COLO668 (cell line): Measurements from ENCODE around the gene FZR1.

Source experiments
- DNase-seq: peaks from one replicate; lab custom pipeline; 2025; ENCODE audit not compliant: unreplicated experiment; lab: John Stamatoyannopoulos, UW

FZR1 gene

DNA sequence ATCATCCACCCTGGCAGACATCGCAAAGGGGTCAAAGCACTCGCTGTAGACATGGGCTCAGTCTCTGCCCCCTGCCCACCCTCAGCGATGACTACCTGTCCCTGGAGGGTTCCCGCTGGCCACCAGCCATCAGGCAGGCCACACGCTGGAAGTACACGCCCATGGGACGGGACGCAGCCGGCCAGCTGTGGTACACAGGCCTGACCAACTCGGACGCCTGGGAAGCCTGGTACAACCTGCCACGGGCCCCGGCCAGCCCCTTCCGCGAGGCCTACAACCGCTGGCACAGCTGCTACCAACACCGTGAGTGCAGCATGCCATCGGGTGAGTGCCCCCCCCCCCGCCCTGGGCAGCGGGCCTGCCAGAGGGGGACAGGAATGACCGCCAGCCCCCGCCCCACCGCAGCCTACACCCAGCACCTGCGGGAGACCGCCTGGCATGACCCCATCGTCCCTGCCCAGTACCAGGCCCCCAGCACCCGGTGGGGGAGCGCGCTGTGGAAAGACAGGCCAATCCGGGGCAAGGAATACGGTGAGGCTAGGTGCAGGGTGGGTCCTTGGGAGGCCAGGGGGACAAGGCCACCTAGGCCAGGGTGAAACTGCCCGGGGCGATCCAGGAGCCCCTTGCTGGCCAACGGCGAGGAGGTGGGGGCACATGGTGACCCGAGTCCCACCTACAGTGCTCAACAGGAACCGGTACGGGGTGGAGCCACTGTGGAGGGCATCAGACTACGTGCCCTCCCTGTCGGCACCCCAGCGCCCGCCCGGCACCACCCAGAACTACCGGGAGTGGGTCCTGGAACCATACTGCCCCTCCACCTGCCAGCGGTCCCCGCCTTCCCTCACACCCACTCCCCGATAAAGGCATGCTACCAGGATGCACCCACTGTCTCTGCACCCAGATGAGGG, 37.3 kb downstream of the FZR1 start:
- no peak for DNase-seq

DNA sequence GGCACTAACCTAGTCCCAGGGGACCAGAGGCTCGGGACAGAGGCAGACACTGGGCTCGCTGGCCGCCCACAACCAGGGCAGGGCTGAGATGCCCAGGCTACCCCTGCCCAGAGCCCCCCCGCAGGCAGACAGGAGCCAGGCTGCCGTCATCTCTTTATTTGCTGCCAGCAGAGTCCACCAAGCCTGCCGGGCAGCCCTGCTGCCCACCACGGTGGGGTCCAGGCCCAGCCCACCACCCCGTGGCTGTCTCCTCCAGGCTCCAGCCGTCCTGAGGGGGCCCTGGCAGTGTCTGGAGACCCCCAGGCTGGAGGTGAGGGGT, 37.9 kb downstream of the FZR1 start:
- no peak for DNase-seq

DNA sequence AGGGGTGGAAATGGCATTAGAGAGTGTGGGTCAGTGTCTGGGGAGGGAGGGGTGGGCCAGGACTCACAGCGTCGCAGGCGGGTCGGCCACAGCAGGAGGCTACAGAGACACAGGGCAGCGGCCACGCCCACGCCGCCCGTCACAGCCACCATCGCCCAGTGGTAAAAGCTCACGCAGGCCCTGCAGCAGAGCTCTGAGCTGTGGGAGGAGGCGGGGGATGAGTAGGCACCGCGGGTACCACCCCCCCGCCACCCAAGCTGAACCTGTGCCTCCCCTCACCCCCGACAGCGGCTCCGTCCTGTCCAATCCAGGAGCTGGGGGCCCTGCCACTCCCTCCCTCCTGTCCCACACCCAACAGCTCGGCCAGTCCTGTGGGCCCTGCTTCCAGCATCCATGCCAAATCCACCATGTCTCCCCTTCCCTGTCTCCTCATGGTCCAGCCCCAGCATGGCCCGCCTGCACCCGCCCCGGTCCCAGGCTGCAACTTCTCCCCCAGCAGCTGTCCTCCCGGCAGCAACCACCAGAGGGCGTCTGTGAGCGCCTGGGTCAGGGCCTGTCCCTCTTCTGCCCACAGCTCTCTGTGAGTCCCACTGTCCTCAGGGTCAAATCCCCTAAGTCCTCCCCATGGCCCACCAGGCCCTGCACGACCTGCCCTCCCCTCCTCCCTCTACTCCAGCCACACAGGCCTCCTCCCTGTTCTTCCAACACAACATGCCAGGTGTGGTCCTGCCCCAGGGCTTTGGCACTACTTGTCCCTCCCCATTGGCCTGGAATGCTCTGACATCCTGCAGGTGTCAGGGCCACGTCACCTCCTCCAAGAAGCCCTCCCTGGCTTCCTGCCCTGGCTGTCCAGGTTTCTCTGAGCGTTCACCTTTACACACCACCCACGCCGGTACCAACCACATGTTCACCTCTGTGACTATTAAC, 38.9 kb downstream of the FZR1 start:
- DNase-seq = peak; percentile 60

DNA sequence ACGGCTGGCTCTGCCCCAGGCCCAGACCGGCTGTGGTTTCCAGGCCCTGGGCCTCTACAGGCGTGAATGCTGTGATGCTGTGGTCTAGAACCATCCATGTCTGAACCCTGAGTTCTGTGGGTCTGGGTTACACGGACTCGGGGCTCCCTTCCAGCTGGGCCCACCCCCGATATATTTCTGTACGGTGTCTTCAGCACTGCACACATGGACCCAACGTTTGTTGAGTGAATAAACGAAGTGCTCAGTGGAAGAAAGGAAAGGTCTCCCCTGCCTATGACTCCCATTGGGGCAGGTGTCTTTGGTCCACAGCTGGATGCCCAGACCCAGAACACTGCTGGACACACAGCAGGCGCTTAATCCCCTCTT, 39.5 kb downstream of the FZR1 start:
- DNase-seq = no peak

GRCh38 chr19:3546119-3546518, 40.0 kb downstream of the FZR1 start:
- no peak for DNase-seq

DNA sequence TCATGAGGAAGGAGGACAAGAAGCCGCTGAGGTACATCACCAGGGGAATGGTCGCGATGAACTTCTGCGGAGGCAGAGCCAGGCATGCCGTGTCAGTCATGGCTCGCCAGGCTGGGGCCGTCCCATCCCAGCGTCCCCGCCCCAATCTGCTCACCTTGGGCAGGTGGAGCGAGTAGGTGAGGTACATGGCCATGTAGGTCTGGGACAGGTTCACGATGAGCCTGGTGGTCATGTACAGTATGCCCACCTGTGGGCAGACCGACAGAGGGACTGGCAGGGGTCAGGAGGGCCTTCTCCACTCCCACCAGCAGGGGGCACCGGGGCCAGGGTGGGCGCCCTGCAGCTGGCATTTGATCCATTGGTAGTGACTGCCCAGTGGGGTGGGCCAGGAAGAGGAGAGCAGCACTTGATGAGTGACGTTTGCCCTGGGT, 41.2 kb downstream of the FZR1 start:
- peak; percentile 36 for DNase-seq

DNA sequence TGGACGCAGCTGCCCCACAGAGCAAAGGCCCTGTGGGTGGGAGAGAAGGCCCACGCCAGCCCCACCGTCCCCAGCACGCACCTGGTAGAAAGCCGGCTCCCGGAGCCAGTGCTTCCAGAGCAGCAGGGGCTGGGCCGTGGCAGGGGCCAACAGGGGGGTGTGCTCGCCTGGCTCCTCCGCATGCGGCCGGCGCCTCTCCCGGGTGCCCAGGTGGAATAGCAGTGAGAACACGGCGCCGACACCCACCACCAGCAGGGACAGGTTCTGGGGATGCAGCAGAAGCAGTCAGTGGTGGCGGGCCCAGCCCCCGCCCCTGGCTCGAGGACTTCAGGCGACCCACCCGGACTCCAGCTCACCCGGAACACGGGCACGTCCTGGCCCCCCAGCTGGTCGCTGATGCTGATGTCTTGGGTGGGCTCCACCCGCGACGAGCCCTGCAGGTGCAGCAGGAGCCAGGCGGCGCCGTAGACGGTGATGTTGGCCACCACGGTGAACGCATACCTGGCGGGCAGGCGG, 41.7 kb downstream of the FZR1 start:
- no peak for DNase-seq

GRCh38 chr19:3548606-3549005, 42.5 kb downstream of the FZR1 start:
- no peak for DNase-seq

DNA sequence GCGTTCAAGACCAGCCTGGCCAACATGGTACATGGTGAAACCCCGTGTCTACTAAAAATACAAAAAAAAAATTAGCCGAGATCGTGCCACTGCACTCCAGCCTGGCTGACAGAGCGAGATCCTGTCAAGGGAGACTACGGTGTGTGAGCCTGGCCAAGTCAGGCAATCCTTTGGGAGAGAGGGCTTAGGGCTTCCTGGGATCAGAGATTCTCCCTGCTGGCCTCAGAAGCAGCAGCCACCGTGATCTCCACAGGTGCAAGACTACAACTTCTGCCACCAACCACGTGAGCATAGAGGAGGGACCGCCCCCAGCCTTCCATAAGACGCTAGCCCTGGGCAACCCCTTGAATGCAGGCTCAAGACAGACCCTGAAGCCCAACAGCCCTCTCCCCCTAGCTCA, 43.7 kb downstream of the FZR1 start:
- DNase-seq = no peak

- no peak for DNase-seq
These were observed 45.1 kb downstream of the FZR1 start for GRCh38 chr19:3550947-3551791.

DNA sequence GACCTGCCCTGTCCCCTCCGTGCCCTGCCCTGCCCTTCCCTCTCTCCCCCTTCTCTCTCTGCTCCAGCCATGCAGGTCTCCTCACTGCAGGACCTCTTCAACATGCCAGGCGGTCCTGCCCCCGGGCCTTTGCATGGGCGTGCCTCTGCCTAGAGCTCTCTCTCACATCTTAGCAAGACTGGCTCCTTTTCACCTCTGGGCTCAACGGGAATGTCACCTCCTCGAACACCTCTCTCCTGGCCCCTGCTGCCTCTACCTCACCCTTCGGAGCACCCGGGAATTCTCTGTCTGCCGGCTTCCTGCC, 45.6 kb downstream of the FZR1 start:
- no peak for DNase-seq

DNA sequence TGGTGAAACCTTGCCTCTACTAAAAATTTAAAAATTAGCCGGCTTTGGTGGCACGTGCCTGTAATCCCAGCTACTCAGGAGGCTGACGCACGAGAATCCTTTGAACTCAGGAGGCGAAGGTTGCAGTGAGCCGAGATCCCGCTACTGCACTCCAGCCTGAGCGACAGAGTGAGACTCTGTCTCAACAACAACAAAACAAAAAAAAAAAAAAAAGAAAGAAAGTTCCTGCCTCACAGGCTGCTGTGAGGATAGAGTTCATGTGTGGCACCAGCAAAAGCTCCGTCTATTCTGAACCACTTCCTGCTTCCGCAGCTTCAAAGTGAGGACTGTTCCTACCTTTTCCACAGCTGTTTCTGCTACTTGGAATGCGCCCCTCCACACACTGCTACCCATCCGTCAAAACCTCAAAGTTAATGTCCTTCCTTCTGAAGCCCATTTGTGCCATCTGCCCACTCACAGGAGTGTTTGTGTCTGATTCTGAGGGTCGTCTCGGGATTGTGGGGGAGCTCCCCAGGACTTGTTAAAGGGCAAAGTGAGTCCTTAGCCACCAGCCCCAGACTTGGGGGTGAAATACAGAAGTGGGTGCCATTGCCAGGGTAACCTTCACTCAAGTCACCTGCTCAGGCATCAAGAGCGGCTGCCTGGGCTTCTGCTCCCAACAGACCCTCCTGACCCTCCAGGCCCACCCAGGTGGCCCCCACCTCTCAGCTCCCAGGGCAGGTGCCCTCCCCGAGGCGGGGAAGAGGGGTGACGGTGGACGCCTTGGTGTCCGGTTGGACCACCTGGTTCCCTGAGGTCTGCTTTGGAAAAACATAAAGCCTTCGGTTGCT, 48.4 kb downstream of the FZR1 start:
- DNase-seq = no peak

- DNase-seq = no peak
These were observed 49.7 kb downstream of the FZR1 start for GRCh38 chr19:3555653-3556422.

GRCh38 chr19:3556423-3556977, 50.4 kb downstream of the FZR1 start:
- no peak for DNase-seq

GRCh38 chr19:3556978-3557460, 50.9 kb downstream of the FZR1 start:
- DNase-seq = peak; percentile 74

DNA sequence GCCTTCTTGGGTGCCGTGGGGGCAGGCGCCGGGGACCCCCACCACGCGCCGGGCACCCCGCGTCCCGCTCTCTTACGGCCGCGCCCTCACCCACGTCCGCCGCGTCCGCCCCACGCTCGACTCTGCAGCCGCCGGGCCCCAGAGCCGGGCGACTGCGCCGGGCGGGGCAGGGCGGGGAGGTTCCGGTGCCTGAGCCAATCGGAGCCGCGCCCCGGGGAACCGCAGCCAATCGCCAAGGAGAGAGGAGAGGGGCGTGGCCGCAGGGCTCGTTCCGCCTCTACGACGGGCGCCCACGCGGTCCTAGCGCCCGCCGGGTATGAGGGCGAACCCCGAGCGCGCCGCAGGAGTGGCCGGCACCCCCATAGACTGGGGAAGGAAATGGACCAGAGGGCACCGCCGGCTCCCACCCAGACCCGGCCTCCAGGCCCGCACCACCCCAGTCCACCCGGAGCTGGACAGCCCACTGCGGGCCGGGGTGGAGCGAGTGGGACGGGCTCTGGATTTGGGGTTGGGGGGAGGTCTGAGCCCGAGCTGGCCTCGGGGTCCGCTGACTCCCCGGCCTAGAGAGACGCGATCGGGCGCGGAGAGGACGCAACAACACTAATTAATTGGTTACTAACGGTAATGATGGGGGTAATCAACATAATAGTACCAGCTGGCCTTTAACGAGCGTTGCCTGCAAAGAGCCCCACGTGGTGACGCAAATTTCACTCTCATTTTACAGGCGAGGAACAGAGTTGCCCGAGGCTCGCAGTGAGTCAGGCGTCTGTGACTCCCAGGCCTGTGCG, 51.5 kb downstream of the FZR1 start, which contains the start of gene MFSD12:
Gene MFSD12 (minus strand): TSS at position 126 of the 788 bp plus-strand sequence. CDS start 183 bp downstream, outside the sequence.
- DNase-seq = peak; percentile 98

DNA sequence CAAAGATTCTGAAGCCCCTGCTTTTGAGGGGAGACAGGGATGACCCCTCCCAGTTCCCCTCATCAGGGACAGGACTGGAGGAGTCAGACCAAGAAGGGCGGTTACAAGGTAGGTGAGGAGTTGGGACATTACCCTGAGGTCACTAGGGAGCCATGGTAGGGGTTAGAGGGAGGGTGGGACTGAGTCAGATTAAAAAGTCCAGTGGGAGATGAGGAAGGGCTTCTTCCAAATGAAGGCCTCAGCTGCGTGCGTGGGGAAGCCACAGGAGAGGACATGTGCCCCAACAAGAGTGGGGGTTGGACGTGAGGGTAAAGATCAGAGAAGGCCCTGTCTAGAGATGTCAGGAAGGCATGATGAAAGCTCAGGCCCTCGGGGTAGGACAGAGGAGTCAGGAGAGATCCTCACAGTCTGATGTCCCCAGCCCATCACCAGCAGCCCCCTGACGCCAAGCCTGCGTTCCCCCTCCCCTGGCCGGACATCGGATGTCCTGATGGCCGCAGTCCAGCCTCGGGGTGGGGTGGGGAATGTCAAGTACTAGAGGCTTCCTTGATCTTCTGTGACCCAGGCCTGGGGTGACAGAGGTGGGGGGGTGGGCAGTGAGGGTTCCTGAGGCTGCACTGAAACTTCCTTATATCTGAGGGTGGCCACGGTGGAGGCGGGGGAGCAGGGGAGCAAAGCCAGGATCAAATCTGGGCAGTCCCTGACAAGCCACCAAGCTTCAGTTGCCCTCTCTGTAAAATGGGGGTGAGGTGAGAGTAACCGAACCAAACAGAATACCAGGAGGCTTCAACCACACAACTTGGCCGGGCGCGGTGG, 57.8 kb downstream of the FZR1 start:
- no peak for DNase-seq
